ENCODE results near the gene CDHR4. TPM values are rescaled to one million over a fixed set of nuclear protein-coding genes. Genes with fewer than 3 reads are reported as not detected.

The CDHR4 gene
- total RNA-seq, 1 experiment from 2014 or later: not detected

Small RNAs within 50 kb of the gene (small RNA-seq; reads per million reads assigned to genes)
- gene COX6CP14: not detected

Other genes with a start within 250 kb of the CDHR4 start
- gene BSN, start 245.4 kb downstream of the CDHR4 start, total RNA-seq (2014; rRNA removed; shearing (Covaris generic)): 0.07 and 0.18 TPM in 2 replicates
- 154 and 163 TPM in 2 replicates for gene APEH, start 125.5 kb downstream of the CDHR4 start, total RNA-seq (2014; rRNA removed; shearing (Covaris generic))
- 1.1 and 1.6 TPM in 2 replicates for gene MST1, start 110.4 kb downstream of the CDHR4 start, total RNA-seq (2014; rRNA removed; shearing (Covaris generic))
- 19.3 and 24.4 TPM in 2 replicates for gene RNF123, start 110.3 kb downstream of the CDHR4 start, total RNA-seq (2014; rRNA removed; shearing (Covaris generic))
- 2.0 and 3.2 TPM in 2 replicates for gene AMIGO3, start 80.2 kb downstream of the CDHR4 start, total RNA-seq (2014; rRNA removed; shearing (Covaris generic))
- 25.9 and 31.0 TPM in 2 replicates for gene GMPPB, start 75.9 kb downstream of the CDHR4 start, total RNA-seq (2014; rRNA removed; shearing (Covaris generic))
- 24.7 and 35.4 TPM in 2 replicates for gene IP6K1, start 13.3 kb downstream of the CDHR4 start, total RNA-seq (2014; rRNA removed; shearing (Covaris generic))
- 1.6 and 5.1 TPM in 2 replicates for gene INKA1, start 3.4 kb upstream of the CDHR4 start, total RNA-seq (2014; rRNA removed; shearing (Covaris generic))
- gene UBA7, start 14.1 kb upstream of the CDHR4 start, total RNA-seq (2014; rRNA removed; shearing (Covaris generic)): 8.1 and 13.0 TPM in 2 replicates
- 13.4 and 15.1 TPM in 2 replicates for gene TRAIP, start 56.7 kb upstream of the CDHR4 start, total RNA-seq (2014; rRNA removed; shearing (Covaris generic))
- gene CAMKV, start 70.0 kb upstream of the CDHR4 start, total RNA-seq (2014; rRNA removed; shearing (Covaris generic)): 0.23 TPM in 1 of 2 replicates, not detected in the other
- 1.2 TPM in 2 replicates for gene MST1R, start 104.0 kb upstream of the CDHR4 start, total RNA-seq (2014; rRNA removed; shearing (Covaris generic))
- 24.0 and 31.1 TPM in 2 replicates for gene MON1A, start 129.9 kb upstream of the CDHR4 start, total RNA-seq (2014; rRNA removed; shearing (Covaris generic))
- gene RBM6, start 140.3 kb upstream of the CDHR4 start, total RNA-seq (2014; rRNA removed; shearing (Covaris generic)): 34.1 and 43.8 TPM in 2 replicates